HG03066 (cell line): ENCODE data around the gene RPS6KA2.

Experiments
- ATAC-seq: cut with Tn5 transposase; IDR thresholded peaks from one replicate; pipeline ENCODE4 v1.9.1; 2021; ENCODE audit warnings: low read depth; ENCODE audit not compliant: unreplicated experiment

RPS6KA2 gene

DNA sequence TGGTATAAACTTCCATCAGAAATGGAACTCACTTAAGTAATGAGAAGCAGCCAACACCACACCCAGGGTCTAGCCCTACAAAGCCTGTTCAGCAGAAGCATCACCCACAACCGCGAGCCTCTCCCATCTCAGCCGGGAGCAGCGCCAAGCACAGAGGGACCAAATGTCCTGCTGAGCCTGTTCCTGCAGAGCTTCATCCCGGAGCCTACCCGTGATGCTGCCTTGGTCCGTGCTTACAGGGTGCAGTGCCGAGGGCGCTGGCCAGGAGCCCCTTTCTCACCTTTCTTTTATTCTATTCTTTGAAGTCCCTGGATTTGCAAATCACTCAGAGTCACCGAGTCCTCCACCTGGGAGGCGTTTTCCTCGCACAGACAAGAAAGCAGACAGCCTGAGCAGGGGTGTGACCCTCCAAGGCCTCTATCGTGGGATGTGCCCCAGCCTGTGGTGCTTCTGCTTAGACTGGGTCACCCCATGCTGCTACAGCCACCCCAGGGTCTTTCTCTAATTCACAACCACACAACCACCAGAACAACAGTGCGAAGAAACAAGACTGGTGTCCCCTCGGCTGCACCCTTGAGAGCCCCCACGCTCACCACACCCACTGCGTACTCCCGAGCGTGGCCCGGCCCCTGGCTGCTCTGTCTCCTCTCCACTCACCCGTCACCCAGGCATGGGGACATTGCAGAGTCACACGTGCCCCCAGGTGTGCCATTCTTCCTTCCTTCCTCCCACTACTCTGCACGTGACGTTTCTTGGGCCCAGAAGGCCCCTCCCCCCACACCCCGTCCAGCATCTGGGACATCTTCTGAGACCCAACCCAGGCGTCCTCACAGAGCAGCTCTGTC, 152.1 kb downstream of the RPS6KA2 start:
- ATAC-seq: no peak

DNA sequence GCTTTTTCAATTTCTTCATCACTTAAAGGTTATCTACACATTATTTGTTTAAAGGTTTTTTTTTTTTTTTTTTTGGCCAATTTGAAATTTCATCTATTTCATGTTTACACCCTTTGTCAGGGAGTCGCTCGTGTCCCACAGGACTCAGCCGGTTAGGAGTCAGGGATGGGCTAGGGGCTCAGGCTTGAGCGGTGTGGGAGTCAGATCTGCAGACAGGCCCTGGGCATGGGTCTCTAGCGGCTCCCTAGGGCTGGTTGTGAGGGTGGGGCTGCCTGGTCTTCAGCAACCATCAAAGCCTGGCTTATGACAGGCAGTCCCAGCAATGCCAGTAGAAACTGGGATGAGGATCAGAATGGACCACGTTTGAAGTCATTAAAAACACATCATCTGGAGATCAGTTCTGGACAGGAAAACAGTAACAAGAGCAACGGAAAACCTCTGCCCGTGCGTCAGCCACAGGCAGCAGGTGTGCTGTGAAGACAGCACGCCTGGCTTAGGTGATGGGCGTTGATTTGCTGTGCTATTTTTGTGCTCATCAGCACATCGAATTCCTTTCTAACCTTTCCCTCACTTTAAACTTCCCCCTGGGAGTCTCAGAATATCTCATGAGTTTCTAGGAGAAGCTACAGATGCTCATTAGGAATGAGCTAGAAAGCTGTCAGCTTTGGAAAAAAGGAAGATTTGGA, 153.0 kb downstream of the RPS6KA2 start:
- ATAC-seq: no peak

DNA sequence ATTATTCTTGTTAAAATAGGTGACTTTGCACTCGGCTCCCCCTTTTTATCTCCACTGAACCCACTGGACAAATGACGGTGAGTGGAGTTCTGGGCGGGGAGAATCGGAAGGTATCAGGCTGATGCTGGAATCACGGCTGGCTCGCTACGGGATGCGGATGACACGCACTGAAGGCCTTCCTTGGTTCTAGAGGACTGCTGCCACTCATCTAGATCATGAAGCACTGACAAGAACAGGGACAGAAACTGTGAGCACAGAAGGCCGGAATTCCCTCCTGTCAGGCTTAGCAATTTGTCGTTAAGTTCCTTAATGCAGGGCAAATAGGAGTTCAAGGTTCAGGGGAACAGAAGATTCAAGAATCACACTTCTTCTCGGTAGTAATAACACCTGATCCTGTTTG, 154.4 kb downstream of the RPS6KA2 start:
- ATAC-seq: no peak

DNA sequence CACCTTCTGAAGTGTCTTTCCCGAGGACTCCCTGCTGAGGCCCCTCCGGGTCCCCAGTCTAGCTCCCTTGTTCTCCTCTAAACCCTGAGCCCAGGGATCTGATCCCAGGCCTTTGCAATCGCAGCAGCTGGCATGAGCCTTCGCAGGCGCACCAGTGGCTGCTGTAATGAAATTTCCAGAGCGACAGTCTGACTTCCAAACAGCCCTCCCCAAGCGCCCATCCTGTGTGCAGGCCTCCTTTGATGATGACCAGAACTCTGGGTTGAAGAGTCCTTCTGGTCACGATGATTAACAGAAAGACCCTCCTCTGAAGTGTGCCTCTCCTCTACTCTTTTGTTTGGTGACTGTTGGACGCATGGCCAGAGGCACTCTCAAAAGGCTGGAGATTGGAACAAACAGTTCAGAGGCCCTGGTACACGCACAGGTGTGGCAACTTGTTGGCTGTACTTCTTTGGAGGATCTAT, 155.2 kb downstream of the RPS6KA2 start:
- ATAC-seq: no peak

DNA sequence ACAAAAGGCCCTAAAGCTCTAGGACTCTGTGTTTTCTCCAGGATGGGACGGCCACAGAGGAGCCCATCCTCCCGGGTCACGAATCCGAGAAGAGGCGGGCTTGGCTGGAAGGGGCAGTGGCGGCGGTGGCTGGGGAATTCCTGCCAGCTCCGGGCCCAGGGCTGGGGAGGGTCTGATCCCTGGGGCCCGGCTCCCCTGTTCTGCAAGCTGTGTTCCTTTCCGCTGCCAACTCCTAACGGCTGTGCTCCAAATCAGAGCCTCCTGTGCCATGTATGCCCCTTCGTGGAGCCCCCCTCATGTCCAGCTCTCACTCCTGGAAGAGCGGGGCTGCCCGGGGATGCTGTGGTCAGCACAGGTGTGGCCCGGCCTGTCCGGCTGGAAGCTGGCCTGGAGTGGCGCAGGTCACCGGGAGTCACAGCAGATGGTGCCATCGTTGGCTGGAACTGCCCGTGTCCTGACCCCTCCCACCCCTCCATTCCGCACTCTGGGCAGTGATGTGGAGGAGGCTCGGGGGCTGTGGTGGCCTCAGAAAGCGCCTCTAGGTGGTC, 156.1 kb downstream of the RPS6KA2 start:
- ATAC-seq: no peak

DNA sequence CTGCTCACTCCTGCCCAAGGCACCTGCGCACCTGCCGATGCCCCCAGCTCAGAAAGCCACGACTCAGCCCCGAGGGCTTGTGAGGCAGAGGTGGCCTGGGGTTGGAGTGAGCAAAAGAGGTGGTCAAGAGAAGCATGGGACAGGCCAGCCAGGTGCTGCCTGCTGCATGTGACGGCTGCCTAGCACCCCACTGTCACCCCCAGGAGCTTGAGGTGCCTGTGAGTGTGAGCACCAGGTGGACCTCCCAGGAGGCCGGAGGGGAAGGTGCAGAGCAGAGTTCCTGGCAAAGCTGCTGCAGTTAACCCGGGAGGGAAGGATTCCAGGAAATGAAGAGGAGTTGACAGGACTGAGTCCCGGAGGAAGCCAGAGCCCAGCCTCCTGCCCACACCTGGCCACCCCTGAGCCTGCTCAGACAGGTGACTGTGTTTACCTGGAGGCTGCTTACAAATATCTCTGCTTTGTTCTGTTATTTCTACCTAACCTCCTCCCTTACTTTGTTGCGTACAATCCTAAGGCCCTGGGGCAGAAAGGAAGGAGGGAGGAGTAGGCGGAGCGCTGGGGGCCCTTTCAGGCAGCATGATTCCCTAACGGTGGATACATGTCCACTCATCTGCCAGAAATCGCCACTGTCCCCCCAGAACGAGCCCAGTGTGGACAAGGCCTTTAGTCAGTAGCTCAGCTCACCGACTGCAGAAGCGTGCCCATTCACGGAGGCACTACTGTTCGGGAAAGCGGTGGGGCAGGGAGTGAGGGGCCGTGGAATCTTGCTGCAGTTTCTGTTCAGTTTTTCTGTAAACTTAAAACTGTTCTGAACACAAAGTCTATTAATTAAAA, 156.8 kb downstream of the RPS6KA2 start:
- ATAC-seq: no peak

DNA sequence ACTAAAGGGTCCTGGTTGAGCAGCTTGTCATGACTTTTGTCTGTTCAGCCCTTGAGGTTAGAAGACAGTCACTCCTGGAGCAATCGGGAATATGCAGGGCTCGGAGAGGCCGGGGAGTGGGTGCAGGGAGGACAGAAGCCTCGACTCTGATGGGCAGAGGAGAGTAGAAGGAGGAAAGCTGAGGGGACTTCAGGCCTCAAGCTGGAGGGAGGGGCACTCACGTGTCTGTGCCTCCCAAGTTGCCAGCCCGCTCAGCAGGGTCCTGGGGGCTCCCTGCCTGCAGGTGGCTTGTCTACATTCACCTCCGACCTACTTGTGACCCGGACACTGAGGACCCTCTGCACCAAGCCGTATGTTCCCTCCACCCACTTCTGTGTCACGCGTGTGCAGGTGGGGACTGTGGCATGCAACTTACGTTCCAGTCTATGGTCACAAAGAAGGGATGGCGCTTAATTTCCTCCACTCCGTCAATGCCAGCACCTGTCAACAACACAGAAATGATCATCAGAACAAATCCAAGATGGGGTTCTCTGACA, 157.6 kb downstream of the RPS6KA2 start:
- no peak for ATAC-seq

DNA sequence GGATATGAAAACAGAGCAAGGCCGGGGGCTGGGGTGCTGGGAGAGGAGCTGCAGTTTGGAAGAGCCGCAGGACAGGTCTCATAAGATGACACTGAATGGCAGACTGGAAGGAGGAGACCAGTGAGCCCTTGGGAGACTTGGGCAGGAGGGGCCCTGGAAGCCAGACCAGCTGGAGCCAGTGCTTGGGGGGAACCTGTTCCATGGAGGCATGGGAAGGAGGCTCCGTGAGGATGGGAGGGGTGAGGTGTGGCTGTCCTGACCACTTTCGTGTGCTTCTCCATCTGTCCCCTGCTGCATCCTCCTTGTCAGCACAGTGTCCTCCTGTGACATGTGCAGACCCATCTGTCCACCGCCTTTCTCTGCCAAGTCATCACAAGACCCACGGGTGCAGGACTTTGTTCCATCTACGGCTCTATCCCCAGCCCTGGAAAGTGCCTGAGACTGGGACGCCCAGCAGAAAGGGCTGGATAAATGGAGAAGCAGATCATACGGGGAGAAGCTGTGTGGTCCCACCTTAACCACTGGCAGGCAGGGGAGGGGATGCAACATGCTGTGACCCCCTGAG, 159.5 kb downstream of the RPS6KA2 start:
- ATAC-seq: no peak

DNA sequence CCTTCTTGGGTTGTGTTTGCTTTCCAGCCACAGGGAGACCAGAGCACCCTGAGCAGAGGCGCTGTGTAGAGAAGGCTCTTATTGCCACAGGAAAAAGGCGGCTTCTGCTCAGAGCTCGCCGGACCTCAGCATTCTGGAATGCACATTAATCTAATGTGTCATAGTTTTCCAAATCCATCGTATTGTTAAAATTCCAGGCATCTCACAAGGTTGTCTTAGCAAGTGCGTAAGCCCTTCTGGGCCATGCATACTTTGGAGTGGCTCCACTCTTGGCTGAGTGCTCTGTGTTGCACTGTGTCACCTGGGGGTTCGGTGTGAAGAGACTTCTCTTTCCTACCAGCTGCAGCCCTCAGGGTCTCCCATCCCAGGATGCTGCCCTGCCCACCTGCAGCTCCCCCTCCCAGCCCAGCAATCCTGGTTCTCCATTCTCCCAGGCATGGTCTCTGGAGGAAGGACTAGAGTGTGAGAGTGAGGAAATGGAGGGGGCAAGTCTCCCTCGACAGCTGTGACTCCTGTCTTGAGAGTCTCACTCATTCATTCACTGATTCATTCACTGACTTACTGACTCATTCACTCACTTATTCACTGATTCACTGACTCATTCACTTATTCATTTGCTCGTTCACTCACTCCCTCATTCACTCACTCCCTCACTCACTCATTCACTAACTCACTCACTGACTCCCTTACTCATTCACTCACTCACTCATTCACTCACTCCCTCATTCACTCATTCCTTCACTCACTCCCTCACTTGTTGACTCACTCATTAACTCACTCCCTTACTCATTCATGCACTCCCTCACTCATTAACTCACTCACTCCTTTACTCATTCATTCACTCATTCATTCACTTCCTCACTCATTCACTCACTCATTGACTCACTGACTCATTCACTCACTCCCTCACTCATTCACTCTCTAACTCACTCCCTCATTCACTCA, 160.6 kb downstream of the RPS6KA2 start:
- no peak for ATAC-seq

DNA sequence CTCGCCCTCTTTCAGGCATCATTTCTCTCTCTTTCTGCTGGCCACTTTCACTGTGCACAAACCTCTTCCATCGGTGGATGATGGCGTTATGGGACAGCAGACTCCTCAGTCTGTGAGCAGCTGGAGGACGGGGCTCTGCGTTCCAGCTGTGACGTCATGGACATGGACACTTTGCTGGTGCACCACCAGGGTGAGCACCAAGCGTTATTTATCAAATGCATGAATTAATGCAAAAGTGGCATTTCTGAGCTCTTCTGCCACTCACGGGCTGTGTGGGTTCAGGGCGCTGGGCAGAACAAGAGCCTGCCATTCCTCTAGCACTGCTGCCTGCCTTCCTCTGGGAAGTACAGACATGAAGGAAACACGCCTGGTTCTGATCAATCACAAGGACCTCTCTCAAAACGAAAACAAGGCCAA, 161.4 kb downstream of the RPS6KA2 start:
- ATAC-seq: no peak

DNA sequence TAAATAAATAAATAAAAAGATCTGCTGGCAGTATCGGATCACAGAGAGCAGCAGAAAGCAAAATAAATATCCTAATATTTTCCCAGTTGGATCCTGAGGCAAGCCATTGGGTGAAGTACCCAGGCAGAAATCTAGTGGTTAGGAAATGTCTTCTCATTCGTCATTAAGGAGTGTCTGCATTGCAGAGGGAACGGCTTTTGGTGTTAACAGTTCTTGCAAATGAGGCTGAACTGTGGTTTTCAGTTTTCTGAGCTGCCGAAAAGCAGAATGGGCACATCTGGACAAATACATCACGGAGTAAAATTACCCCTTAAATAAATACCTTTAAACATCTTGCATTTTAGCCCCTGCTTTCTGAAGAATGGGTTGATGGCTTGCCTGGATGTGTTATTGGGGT, 162.1 kb downstream of the RPS6KA2 start:
- ATAC-seq: no peak

DNA sequence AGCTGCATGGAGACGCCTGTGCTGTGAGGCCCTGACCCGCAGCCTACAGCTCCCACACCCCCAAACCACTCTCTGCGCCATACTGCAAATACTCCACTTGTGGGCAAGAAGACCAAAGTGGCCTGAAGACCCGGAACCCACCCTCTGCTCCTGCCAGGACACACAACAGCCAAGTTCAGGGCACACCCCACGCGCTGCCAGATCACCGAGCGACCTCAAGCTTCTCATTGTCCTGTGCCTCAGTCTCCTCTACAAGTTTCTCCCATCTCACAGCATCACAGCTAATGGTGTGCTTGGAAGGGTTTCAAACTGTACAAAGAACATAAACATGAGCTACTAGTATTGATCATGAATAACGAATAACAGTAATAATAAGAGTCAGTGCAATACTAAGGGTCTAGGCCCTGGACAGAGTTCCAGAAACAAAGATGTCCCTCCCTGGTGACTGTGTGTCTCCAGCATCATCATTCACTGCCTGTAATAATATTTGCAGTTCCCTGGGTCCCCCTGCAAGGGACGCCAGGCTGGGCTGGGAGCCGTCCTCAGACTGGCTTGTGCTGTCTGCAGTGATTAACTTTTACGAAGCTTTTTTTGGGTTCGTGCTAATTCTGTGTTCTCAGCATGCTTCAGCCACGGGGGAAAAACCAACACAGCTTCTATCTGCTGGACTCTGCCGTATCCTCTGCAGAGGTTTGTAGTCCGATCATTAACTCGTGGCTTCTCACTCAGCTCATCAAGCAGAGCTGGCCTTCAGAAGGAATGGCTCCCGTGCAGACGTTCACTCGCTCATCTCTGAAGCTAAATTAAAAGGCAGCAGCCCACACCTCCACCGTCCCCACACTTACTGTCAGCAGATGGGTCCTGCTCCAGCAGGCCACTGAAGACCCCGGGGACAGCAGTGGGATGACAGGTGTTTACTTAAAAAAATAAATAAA, 162.7 kb downstream of the RPS6KA2 start:
- ATAC-seq: no peak

DNA sequence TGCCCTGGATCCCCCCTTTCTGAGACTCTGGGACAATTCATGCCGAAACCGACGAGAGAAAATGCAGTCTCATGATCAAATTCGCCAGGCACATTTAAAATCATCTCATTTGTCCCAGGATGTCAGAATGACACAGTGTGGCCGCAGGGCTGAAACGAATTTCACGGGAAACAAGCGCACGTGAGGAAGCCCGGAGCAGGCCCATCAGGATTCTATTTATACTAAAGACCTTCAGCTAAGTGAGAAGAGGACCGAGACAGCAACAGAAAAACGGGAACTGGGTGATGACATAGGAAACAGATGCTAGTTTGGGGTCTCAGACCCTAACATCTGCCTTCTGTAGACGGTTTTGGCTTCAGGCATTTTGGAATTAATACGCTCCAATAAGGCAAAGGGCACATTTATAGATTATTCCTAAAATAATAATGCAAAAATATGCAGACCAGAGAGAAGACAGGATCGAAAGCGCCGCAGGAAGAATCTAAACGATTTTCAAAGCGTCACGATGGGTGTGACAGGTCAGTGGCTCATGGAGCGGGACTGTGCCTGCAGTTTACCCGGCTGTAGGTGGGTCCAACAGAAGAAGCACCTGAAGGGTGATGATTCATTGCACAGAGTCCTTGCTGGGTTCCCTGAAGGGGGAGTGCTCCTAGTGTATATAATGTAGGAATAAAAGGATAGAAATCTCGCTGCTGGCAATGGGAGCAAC, 163.5 kb downstream of the RPS6KA2 start:
- no peak for ATAC-seq

DNA sequence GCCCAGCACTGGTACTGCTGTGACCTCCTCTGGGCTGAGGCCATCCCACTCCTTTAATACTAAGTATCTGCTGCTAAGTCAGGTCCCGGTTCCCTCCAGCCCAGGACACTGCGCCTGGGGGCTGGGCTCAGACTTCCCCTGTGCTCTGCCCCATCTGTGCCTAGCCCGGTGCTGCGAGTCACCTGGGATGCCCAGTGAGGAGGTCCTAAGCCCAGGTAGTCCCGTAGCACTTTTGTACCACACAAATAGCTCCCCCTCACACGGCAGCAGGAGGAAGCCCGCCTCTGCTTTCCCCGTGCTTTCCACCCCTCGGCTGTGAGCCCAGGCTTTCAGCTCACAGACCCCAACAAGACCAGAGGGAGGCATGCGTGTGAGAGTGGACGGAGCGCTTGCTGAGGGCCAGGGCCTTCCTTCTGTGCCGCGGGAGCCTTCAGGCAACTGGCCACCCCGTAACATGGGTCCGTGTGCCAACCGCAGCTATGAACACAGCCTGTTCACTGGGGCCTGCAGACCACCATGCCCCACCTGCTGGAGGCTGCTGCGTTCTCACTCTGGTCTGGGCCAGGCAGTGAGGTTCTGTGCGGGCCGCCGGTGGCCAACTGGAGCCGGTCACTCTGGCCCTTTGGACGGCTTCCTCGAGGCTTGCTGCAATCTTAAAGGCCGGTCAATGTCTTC, 164.5 kb downstream of the RPS6KA2 start:
- no peak for ATAC-seq

DNA sequence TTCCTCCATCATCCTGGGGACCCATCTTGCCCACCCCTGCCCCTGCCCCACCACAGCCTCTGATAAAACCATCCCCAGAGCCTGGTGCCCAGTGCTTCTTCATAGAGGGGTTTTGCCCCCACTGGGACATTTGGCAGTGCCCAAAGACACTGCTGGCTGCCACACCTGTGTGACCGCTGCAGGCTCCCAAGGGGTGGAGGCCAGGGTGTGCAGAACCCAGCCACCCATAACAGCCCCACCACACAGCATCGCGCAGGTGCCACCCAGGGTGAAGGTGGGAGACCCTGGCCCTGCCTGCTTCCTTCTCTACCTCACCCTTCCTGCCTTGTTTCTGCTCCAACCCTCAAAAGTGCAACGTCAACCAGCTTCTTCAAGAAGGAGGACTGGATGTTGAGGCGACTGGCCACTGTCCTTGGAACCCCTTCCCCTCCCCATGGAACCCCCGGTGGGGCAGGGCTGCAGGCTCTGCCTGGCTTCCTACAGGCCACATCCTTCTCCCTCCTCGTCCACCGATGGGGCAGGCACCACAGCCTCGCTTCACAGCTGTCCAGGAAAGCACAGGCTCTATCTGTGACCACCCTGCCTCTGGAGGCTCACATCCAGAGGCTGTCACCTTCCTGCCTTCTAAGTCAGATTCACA, 165.1 kb downstream of the RPS6KA2 start:
- ATAC-seq: no peak
